GM12892 (cell line): Measurements from ENCODE around the gene PALS1.

ENCODE experiments used
- DNase-seq: peaks from one replicate; pipeline ENCODE4 v3.0.0; 2011; ENCODE audit not compliant: insufficient read length
- FAIRE-seq: peaks from 2 replicates; lab custom pipeline; 2011; peaks lifted over from hg19 to GRCh38; lab: Jason Lieb, UNC
- POLR2A ChIP-seq: IDR thresholded peaks from 2 replicates; pipeline ENCODE4 v1.6.1; 2011; ENCODE audit warnings: low read depth, low read length, control low read depth
- POLR2AphosphoS5 ChIP-seq: IDR thresholded peaks from 2 replicates; pipeline ENCODE4 v1.6.1; 2011; ENCODE audit warnings: low read depth, low read length, control low read depth
- TAF1 ChIP-seq: IDR thresholded peaks from 2 replicates; pipeline ENCODE4 v1.6.1; 2011; ENCODE audit warnings: low read depth, mild to moderate bottlenecking, control low read depth, low read length, borderline replicate concordance

The PALS1 gene

GRCh38 chr14:67232621-67233020 is 8.6 kb upstream of the PALS1 start:
- DNase-seq (no peak), FAIRE-seq (no peak)
- TF ChIP-seq POLR2AphosphoS5 = no peak
- no peak for TF ChIP-seq TAF1
- TF ChIP-seq POLR2A = no peak

- DNase-seq (no peak), FAIRE-seq (no peak)
- no peak for TF ChIP-seq POLR2AphosphoS5
- TF ChIP-seq POLR2A = no peak
- no peak for TF ChIP-seq TAF1
Measured at GRCh38 chr14:67237591-67237990, 3.6 kb upstream of the PALS1 start.

GRCh38 chr14:67239582-67239981 is 1.7 kb upstream of the PALS1 start:
- FAIRE-seq (no peak), DNase-seq (no peak)
- no peak for TF ChIP-seq POLR2A
- TF ChIP-seq POLR2AphosphoS5 = no peak
- TF ChIP-seq TAF1 = no peak

GRCh38 chr14:67240168-67240932 is 885 bp upstream of the PALS1 start:
- no peak for DNase-seq
- TF ChIP-seq TAF1 (no peak), POLR2AphosphoS5 (no peak), POLR2A (no peak)
- FAIRE-seq = peak; percentile 44

GRCh38 chr14:67240978-67241410 is 241 bp upstream of the PALS1 start:
- DNase-seq (peak; percentile 89), FAIRE-seq (peak; percentile 92)
- TF ChIP-seq POLR2A (peak; percentile 67; the same call in 1 of the 2 replicates), TAF1 (0 out of 2 replicates have a peak, but pooled peaks have one; percentile 5), POLR2AphosphoS5 (no peak)

GRCh38 chr14:67242168-67242420 is 859 bp downstream of the PALS1 start:
- FAIRE-seq (no peak), DNase-seq (no peak)
- no peak for TF ChIP-seq POLR2A
- TF ChIP-seq TAF1 = no peak
- TF ChIP-seq POLR2AphosphoS5 = no peak

- TF ChIP-seq TAF1 (no peak), POLR2A (no peak), POLR2AphosphoS5 (no peak)
- peak; percentile 9 for FAIRE-seq
- DNase-seq = no peak
Measured at GRCh38 chr14:67245104-67245503, 3.9 kb downstream of the PALS1 start.

GRCh38 chr14:67251573-67252226 is 10.5 kb downstream of the PALS1 start:
- FAIRE-seq (no peak), DNase-seq (no peak)
- TF ChIP-seq POLR2AphosphoS5 (no peak), POLR2A (no peak), TAF1 (no peak)

GRCh38 chr14:67253076-67253635 is 11.9 kb downstream of the PALS1 start:
- TF ChIP-seq TAF1 (no peak), POLR2A (no peak), POLR2AphosphoS5 (no peak)
- FAIRE-seq = no peak
- DNase-seq = no peak

GRCh38 chr14:67257906-67258305 is 16.7 kb downstream of the PALS1 start:
- no peak for TF ChIP-seq TAF1
- TF ChIP-seq POLR2AphosphoS5 = no peak
- no peak for TF ChIP-seq POLR2A
- FAIRE-seq (no peak), DNase-seq (no peak)

- DNase-seq = no peak
- TF ChIP-seq TAF1 = no peak
- no peak for TF ChIP-seq POLR2A
- TF ChIP-seq POLR2AphosphoS5 = no peak
- FAIRE-seq = no peak
Measured at GRCh38 chr14:67260965-67261364, 19.7 kb downstream of the PALS1 start.
